Panc1 (cell line): ENCODE measurements around the gene C14orf93. TPM values are rescaled to one million over a fixed set of nuclear protein-coding genes. Genes with fewer than 3 reads are reported as not detected.

Experiments
- ATAC-seq: fragments of 200-7000 bp; cut with Tn5 transposase; 2 replicates; pipeline ENCODE4 v1.9.1; 2020; ENCODE audit warnings: mild to moderate bottlenecking, moderate library complexity
- Bru-seq: library from RNA; stranded (reverse); fragments of 400-500 nt; gene quantifications from one replicate; lab custom pipeline; 2021; lab: Mats Ljungman, UMichigan
- BruChase-seq, 2 experiments: library from RNA; stranded (reverse); fragments of 400-500 nt; gene quantifications; one replicate each; lab custom pipeline; 2021; lab: Mats Ljungman, UMichigan
- BruUV-seq: library from RNA; stranded (reverse); fragments of 400-500 nt; replicated peaks from 2 replicates; lab custom pipeline; 2021; lab: Mats Ljungman, UMichigan
- CTCF ChIA-PET: fragments of 300-600 bp; sonication (Branson Sonifier 250); formaldehyde crosslinking; loops from one replicate; lab custom pipeline; 2022; ENCODE audit warnings: antibody characterized with exemption; lab: Charles Lee
- POLR2A ChIA-PET: fragments of 300-600 bp; sonication (Branson Sonifier 250); formaldehyde crosslinking; loops from one replicate; lab custom pipeline; 2022; ENCODE audit warnings: antibody characterized with exemption; lab: Charles Lee
- DNase-seq: peaks from one replicate; pipeline ENCODE4 v3.0.0-alpha.2; 2010; ENCODE audit warnings: low read depth, low spot score
- H3K27ac ChIP-seq: 2 replicates; pipeline ENCODE4 v1.5.1; 2011; ENCODE audit warnings: mild to moderate bottlenecking, low read length, inconsistent platforms
- H3K27me3 ChIP-seq: fragments of 200-500 bp; sonication (Bioruptor generic); 2 replicates; pipeline ENCODE4 v1.6.0; 2014; ENCODE audit warnings: low read length, inconsistent platforms; ENCODE audit not compliant: control insufficient read depth, insufficient read depth
- H3K36me3 ChIP-seq: fragments of 200-500 bp; sonication (Bioruptor generic); 2 replicates; pipeline ENCODE4 v1.5.1; 2014; ENCODE audit warnings: inconsistent platforms, mild to moderate bottlenecking, low read length, moderate library complexity; ENCODE audit not compliant: control insufficient read depth, insufficient read depth
- H3K4me1 ChIP-seq: 2 replicates; pipeline ENCODE4 v1.5.1; 2011; ENCODE audit warnings: inconsistent platforms, mild to moderate bottlenecking, low read length, moderate library complexity; ENCODE audit not compliant: control insufficient read depth, insufficient read depth
- H3K4me3 ChIP-seq, 2 experiments: 2 replicates each; pipeline ENCODE4 v1.5.1; 2011 to 2012; ENCODE audit warnings: low read depth in 2 of 2, low read length in 2 of 2, mild to moderate bottlenecking in 2 of 2, inconsistent platforms in 1 of 2, moderate library complexity in 1 of 2
- H3K9me3 ChIP-seq: fragments of 200-500 bp; sonication (Bioruptor generic); 2 replicates; pipeline ENCODE4 v1.5.1; 2014; ENCODE audit warnings: low read depth, mild to moderate bottlenecking, inconsistent platforms, low read length, moderate library complexity; ENCODE audit not compliant: control insufficient read depth, insufficient read depth
- POLR2AphosphoS5 ChIP-seq: IDR thresholded peaks from 2 replicates; pipeline ENCODE4 v1.6.1; 2012; ENCODE audit warnings: mild to moderate bottlenecking, low read depth, low read length, moderate library complexity
- SIN3A ChIP-seq: IDR thresholded peaks from 2 replicates; pipeline ENCODE4 v1.6.1; 2012; ENCODE audit warnings: low read depth, mild to moderate bottlenecking, low read length, moderate library complexity, borderline replicate concordance; ENCODE audit not compliant: insufficient read depth
- TCF7L2 ChIP-seq: IDR thresholded peaks from 2 replicates; pipeline ENCODE4 v1.6.1; 2011; ENCODE audit warnings: mild to moderate bottlenecking, low read depth, low read length, inconsistent platforms
- in situ Hi-C: cut with HindIII; loops from 2 replicates; pipeline ENCODE4 v1.10.0; 2016; ENCODE audit warnings: low sequenced_read_pairs, low pct_unique_long_range_greater_than_20kb
- intact Hi-C: fragments of 100-400 bp; cut with micrococcal nuclease; formaldehyde crosslinking; loops from one replicate; pipeline ENCODE4 v1.10.0; 2022; ENCODE audit not compliant: unreplicated experiment
- long read RNA-seq: library from polyadenylated mRNA; unstranded; transcript quantifications from one replicate; pipeline ENCODE4 v2.0.0, GENCODE V29; 2021; ENCODE audit not compliant: unreplicated experiment
- polyA plus RNA-seq: library from polyadenylated mRNA; unstranded; fragments of >200 nt; gene quantifications from one replicate; pipeline ENCODE4 v1.2.1, GENCODE V29; 2012; ENCODE audit warnings: missing spikeins; ENCODE audit not compliant: insufficient read length
- total RNA-seq: library from RNA; stranded (reverse); gene quantifications from one replicate; pipeline ENCODE4 v1.2.1, GENCODE V29; 2021; ENCODE audit not compliant: unreplicated experiment
- TF ChIP-seq, protein P1 (sequence below): fragments of 450-650 bp; IDR thresholded peaks from 2 replicates; pipeline ENCODE4 v1.5.1; 2017; ENCODE audit warnings: mild to moderate bottlenecking
- TF ChIP-seq, protein P2 (sequence below), 2 experiments: IDR thresholded peaks; 2 replicates each; pipeline ENCODE4 v1.6.1; 2011 to 2012; ENCODE audit warnings: low read depth in 2 of 2, control low read depth in 1 of 2, low read length in 1 of 2, mild to moderate bottlenecking in 1 of 2, moderate library complexity in 1 of 2; ENCODE audit not compliant: insufficient read depth in 1 of 2

Gene C14orf93, protein sequence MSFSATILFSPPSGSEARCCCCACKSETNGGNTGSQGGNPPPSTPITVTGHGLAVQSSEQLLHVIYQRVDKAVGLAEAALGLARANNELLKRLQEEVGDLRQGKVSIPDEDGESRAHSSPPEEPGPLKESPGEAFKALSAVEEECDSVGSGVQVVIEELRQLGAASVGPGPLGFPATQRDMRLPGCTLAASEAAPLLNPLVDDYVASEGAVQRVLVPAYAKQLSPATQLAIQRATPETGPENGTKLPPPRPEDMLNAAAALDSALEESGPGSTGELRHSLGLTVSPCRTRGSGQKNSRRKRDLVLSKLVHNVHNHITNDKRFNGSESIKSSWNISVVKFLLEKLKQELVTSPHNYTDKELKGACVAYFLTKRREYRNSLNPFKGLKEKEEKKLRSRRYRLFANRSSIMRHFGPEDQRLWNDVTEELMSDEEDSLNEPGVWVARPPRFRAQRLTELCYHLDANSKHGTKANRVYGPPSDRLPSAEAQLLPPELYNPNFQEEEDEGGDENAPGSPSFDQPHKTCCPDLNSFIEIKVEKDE
- 5.6 TPM for total RNA-seq
- 7.1 TPM for polyA plus RNA-seq
- Bru-seq, nascent RNA = percentile 54 among the genes with signal in this experiment
- percentile 63 among the genes with signal in this experiment for BruChase-seq, experiment 1, labeled RNA remaining after a 2-hour chase
- BruChase-seq, experiment 2, labeled RNA remaining after a 6-hour chase = percentile 58 among the genes with signal in this experiment
- long read RNA-seq, partial matches to known transcripts = 2 of 4 reads
- long read RNA-seq, other reads (novel, unspliced or antisense) = 1 of 4 reads

DNA sequence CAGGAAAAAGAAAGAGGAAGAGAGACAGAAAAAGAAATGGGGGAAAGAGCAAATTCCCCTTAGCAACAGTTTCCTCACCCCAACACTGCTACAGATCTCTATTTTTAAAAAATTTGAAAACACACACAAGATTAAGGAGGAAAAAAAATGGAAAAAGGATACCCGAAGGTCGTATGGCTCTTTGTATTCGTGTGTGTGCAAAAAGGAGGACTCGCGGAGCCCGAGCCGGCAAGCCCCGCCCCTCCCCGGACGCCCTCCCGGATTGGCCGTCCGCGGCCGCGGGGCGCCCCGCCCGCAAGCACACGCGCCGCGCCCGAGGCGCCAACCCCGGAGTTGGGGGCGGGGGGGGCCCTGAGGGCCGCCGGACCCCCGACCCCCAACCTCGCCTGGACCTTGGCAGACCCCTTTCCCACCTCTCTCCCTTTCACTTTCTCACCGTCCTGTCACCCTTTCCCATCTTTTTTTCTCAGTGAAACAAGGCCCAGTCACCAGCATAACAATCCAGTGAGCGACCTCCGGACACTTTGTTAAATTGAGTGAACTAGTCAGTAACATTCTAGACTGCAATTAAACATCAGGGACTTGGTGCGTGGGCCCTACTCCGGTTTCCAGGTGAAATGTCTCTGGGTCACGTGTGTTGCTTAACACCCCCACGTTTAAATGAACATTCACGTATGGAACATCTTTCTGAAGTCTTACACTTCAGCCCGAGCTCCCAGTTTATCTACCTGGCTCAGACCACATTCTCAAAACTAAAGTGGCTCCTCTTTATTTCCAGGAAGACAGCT is at the start of gene C14orf93:
Gene C14orf93 (minus strand): TSS at position 205 of the 788 bp plus-strand sequence. CDS start 11,120 bp downstream, outside the sequence.
- Histone ChIP-seq H3K27ac (peak within 1 kb of the TSS; percentile 99), H3K9me3 (no peaks in the 10 kb centered on the region), H3K27me3 (no peaks in the 10 kb centered on the region), H3K36me3 (no peaks in the 10 kb centered on the region; the same call in 1 of the 2 replicates), H3K4me3 (peak within 1 kb of the TSS; percentile 53 to 68), H3K4me1 (peaks cover 22% of the 10 kb centered on the region)
- DNase-seq (peak; percentile 39), ATAC-seq (peak; percentile 73)
- ChIA-PET CTCF (no interaction called here), POLR2A (no interaction called here)
- TF ChIP-seq POLR2AphosphoS5 (peak; percentile 63; the same call in 1 of the 2 replicates), SIN3A (no peak)
- intact Hi-C loops (no loop called here), in situ Hi-C loops (no loop called here)
- BruUV-seq = no TSS peak

DNA sequence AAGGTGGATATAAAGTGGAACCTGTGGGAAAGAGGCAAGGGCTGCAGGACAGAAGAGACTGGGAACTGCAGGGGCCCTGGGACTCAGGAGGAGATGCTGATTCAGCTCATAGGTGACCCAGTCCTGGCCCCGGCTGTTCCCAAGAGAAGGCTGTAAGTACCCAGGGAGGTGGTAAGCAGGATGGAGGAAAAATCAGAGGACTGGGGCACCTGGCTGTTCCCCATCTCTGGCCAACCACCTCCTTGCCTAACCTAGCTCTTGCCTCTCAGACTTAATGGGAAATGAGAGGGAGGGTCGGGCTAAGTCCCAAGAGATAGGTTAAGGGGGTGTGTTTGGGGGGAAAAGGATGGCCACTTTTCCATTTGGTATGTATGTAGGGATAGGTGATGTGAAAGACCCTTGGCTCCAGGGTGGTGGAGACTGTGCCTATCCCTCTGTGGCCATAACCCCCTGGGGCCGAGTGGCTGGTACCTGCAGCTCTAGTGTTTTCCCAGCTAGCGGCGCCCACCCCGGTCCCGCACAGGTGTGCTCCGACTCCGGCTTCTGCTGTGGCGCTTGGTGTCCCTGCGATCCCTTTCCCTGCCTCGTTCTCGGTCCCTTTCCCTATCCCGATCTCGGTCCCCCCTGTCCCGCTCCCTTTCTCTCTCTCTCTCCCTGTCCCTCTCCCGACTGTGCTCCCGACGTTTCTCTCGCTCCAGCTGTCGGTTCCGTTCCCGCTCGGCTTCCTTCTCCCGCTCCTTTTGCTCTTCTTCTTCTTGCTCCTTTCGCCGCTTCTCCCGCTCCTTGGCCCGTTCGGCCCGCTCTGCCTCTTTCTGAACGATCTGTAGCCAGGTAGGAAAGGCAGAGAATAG is 48.9 kb upstream of the C14orf93 start:
- Histone ChIP-seq H3K27me3 (no peaks in the 10 kb centered on the region), H3K4me3 (no peak overlapping the region), H3K4me1 (peaks cover 18% of the 10 kb centered on the region), H3K9me3 (no peaks in the 10 kb centered on the region), H3K36me3 (peaks cover 20% of the 10 kb centered on the region), H3K27ac (no peak overlapping the region; the same call in 1 of the 2 replicates)
- in situ Hi-C loops (no loop called here), intact Hi-C loops (loop anchor here (1.0 to 5.0 kb wide), 2 partner anchors 73 to 127 kb away; no protein-coding TSS in a partner anchor)
- TF ChIP-seq POLR2AphosphoS5 = no peak
- no peak for TF ChIP-seq SIN3A
- no peak for TF ChIP-seq TCF7L2
- TF ChIP-seq, protein P1, sequence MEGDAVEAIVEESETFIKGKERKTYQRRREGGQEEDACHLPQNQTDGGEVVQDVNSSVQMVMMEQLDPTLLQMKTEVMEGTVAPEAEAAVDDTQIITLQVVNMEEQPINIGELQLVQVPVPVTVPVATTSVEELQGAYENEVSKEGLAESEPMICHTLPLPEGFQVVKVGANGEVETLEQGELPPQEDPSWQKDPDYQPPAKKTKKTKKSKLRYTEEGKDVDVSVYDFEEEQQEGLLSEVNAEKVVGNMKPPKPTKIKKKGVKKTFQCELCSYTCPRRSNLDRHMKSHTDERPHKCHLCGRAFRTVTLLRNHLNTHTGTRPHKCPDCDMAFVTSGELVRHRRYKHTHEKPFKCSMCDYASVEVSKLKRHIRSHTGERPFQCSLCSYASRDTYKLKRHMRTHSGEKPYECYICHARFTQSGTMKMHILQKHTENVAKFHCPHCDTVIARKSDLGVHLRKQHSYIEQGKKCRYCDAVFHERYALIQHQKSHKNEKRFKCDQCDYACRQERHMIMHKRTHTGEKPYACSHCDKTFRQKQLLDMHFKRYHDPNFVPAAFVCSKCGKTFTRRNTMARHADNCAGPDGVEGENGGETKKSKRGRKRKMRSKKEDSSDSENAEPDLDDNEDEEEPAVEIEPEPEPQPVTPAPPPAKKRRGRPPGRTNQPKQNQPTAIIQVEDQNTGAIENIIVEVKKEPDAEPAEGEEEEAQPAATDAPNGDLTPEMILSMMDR = no peak
- TF ChIP-seq, protein P2, sequence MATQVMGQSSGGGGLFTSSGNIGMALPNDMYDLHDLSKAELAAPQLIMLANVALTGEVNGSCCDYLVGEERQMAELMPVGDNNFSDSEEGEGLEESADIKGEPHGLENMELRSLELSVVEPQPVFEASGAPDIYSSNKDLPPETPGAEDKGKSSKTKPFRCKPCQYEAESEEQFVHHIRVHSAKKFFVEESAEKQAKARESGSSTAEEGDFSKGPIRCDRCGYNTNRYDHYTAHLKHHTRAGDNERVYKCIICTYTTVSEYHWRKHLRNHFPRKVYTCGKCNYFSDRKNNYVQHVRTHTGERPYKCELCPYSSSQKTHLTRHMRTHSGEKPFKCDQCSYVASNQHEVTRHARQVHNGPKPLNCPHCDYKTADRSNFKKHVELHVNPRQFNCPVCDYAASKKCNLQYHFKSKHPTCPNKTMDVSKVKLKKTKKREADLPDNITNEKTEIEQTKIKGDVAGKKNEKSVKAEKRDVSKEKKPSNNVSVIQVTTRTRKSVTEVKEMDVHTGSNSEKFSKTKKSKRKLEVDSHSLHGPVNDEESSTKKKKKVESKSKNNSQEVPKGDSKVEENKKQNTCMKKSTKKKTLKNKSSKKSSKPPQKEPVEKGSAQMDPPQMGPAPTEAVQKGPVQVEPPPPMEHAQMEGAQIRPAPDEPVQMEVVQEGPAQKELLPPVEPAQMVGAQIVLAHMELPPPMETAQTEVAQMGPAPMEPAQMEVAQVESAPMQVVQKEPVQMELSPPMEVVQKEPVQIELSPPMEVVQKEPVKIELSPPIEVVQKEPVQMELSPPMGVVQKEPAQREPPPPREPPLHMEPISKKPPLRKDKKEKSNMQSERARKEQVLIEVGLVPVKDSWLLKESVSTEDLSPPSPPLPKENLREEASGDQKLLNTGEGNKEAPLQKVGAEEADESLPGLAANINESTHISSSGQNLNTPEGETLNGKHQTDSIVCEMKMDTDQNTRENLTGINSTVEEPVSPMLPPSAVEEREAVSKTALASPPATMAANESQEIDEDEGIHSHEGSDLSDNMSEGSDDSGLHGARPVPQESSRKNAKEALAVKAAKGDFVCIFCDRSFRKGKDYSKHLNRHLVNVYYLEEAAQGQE (IDR thresholded peaks at IDR 0.05; ENCODE audit: insufficient read depth in 1 of 2, low read depth in 2 of 2, low read length in 1 of 2) = no peak
- TSS peak; percentile 98 for BruUV-seq
- DNase-seq = no peak
- POLR2A ChIA-PET = no interaction called here
- CTCF ChIA-PET = interaction anchor here (0.5 to 2.1 kb wide), 6 partner anchors 10 to 286 kb away, joined by 3 to 16 read pairs (median 4); no protein-coding TSS in a partner anchor
- ATAC-seq = no peak
